Muscle of back (tissue), 13 donors: ENCODE measurements around the gene WNT7B. TPM values are rescaled to one million over a fixed set of nuclear protein-coding genes. Genes with fewer than 3 reads are reported as not detected.

Experiments
- DNase-seq, 3 donors: peaks; one replicate each; pipeline versions ENCODE4 v3.0.0 to v3.0.0-alpha.2; 2013
- long read RNA-seq, 9 donors: transcript quantifications; one replicate each; lab custom pipeline, GENCODE V29; 2026
- polyA plus RNA-seq, 10 donors: library from polyadenylated mRNA; unstranded; fragments of 120-200 nt; gene quantifications; one replicate each; pipeline ENCODE4 v1.2.1, GENCODE V29; 2013; ENCODE audit not compliant: insufficient read length in 10 of 10

WNT7B gene
- 1 to 10 TPM in 2 of 10 donors, under 1 TPM in 8; 0.07 to 4.9 (median 0.08) TPM for polyA plus RNA-seq
- long read RNA-seq, donor 1: 0 reads
- long read RNA-seq, donor 2: 0 reads
- long read RNA-seq, donor 3: 0 reads
- long read RNA-seq, donor 4: 0 reads
- long read RNA-seq, donor 5: 0 reads
- long read RNA-seq, donor 6: 0 reads
- long read RNA-seq, donor 7: 0 reads
- long read RNA-seq, donor 8, partial matches to known transcripts: 0 of 1 reads
- long read RNA-seq, donor 8, other reads (novel, unspliced or antisense): 0 of 1 reads
- long read RNA-seq, donor 9: 0 reads

- no peak for DNase-seq
Observed at GRCh38 chr22:45977003-45977411, at the start of gene WNT7B. TSS of gene WNT7B (minus strand) at chr22:45977162. CDS start at chr22:45976754, 408 bp downstream.

- no peak for DNase-seq
Observed at GRCh38 chr22:46025973-46026898, 49.3 kb upstream of the WNT7B start.

DNA sequence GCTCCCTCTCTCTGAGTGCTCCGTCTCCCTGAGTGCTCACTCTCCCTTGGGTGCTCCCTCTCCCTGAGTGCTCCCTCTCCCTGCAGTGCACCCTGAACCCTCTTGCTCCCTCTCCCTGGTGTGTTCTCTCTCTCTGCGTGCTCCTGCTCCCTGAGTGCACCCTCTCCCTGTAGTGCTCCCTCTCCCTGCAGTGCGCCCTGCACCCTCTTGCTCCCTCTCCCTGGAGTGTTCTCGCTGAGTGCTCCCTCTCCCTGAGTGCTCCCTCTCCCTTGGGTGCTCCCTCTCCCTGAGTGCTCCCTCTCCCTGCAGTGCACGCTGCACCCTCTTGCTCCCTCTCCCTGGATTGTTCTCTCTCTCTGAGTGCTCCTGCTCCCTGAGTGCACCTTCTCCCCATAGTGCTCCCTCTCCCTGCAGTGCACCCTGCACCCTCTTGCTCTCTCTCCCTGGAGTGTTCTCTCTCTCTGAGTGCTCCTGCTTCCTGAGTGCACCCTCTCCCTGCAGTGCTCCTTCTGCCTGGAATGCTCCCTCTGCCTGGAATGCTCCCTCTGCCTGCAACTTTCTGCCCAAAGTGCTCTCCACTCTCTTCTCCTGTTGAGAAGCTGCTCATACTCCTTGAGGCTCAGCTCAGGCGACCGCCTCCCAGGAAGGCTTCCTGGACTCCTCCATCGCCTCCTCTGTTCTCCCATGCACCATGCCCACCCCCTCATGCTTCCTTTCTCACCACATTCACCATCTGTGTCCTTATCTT lies 48.4 kb upstream of the WNT7B start:
- no peak for DNase-seq

DNA sequence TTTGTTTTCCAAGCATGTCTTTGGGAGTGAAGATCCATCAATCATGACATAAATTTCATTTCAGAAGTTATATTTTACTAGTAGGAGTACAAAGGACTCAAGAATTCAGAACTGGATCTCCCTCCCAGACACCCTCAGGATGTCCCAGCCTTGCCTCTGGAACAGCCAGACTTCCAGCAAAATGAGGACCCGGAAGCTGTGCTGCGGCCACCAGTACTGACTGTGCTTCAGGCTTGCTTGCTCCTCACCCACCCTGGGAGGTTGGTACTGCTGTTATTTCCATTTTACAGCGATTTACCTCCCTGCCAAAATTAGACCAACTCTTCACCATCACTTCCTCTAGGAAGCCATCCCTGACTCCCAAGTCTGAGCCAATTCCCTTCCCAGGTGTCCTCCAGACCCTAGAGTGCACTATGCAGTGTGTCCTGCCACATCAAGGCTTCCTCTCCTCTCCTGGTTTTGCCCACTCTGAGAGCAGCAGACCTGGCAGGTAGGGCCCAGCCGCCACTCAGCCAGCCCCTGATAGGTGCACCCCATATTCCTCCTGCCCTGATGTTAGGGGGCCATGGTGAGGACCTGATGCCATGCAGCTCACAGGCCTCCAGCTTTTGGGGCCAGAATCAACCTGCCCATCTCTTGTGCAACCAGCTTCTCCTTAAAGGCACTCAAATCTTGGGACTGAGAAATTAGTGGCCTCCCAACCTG lies 47.3 kb upstream of the WNT7B start:
- no peak for DNase-seq

GRCh38 chr22:46023558-46023981 lies 46.6 kb upstream of the WNT7B start:
- peak in 1 of 3 donors; percentile 77 for DNase-seq

DNA sequence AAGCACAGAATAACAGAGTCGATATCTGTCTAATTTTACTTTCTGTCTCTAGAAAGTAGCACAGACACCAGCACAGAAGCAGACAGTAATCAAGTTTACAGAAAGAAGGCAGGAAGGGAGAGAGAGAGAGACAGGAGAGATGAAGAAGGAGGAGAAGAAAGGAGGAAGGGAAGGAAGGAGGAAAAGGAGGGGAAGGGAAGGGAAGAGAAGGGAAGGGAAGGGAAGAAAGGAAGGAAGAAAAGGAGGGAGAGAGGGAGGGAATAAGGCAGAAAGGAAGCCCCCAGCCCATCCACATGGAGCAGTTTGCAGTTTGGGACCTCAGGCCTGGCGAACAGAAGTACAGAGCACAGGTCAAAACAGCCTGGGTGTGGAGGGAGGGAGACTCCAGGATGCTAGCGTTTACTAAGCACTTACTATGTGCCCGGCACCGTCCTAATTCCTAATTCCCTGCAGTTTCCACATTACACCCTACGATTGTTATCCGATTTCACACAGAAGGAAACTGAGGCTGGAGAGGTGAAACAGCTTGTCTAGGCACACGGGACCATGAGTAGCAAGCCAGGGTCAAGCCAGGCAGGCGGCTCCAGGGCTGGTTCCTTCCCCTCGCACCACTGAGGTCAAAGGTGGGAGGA lies 46.0 kb upstream of the WNT7B start:
- DNase-seq: no peak

GRCh38 chr22:46021577-46021976 lies 44.6 kb upstream of the WNT7B start:
- no peak for DNase-seq

DNA sequence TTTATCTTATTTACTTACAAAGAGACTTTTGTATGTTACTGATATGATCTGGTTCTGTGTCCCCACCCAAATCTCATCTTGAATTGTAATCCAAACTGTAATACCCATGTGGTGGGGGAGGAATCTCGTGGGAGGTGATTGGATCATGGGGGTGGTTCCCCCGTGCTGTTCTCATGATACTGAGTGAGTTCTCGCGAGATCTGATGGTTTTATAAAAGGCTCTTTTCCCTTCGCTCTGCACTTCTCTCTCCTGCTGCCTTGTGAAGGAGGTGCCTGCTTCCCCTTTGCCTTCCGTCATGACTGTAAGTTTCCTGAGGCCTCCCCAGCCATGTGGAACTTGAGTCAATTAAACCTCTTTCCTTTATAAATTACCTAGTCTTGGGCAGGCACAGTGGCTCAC lies 42.4 kb upstream of the WNT7B start:
- DNase-seq: no peak

- no peak for DNase-seq
Observed at GRCh38 chr22:46018859-46019258, 41.9 kb upstream of the WNT7B start.

- no peak for DNase-seq
Observed at GRCh38 chr22:46017166-46017565, 40.2 kb upstream of the WNT7B start.

DNA sequence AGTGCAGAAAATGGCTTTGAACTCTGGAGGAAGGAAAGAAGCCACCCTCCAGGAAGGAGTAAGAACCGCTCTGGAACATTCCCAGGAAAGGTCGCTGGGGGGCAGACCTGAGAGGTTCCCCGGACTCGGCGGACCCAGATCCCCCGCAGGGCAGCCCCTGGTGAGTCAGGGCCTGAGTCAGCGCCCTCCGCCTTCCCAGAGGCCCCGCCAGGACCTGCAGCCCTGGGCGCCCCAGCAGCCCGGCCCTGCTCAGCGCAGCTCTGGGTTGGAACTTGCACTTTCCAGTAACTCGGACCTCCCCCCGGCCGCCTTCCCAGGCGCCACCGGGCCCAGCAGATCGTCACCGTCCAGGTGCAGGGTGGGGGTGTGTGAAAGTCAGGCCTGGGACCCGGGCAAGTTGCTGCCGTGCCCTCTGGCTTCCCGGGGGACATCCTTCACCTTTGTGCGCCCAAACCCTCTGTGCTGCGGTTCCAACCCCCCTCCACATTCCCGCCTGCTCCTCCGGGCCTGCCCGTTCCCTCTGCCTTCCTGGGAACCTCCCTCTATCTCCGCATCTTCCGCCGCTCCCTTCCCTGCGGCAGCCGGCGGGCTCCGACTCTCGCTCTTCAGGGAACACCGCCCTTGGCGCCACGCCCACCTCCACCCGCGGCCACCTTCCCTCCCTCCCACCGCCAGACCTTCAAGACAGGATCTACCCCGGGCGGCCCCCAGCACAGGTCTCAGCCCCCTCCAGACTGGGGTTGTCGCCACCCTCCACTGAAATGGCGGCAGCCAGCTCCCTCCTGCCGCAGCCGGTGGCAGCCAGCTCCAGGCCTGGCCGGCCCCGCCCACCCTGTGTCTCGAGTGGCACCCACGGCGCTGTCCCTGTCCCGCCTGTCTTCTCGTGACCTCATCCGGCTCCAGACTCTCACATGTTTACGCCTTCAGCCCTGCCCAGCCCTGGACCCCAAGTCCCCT lies 36.8 kb upstream of the WNT7B start:
- DNase-seq: peak; percentile 84 to 95 (median 94)

DNA sequence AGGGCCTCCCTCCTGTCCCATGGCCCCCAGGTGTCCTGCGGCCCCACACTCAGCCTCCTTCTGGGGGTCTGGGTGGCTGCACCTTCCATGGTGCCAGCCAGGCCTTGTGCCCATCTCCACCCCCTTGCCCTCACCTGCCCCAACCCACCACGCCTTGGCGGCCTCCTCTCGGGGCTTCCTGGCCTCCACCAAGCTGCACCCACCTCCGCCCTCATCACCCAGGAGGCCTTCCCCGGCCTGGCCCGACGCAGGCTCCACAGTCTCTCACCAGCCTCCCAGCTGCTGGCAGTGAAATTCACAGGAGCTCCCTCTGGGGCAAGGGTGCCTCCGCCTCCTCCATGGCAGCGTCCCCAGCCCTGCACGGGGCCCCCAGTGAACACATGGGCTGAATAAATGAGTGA lies 35.9 kb upstream of the WNT7B start:
- no peak for DNase-seq

- DNase-seq: no peak
Observed at GRCh38 chr22:46012182-46012880, 35.4 kb upstream of the WNT7B start.

DNA sequence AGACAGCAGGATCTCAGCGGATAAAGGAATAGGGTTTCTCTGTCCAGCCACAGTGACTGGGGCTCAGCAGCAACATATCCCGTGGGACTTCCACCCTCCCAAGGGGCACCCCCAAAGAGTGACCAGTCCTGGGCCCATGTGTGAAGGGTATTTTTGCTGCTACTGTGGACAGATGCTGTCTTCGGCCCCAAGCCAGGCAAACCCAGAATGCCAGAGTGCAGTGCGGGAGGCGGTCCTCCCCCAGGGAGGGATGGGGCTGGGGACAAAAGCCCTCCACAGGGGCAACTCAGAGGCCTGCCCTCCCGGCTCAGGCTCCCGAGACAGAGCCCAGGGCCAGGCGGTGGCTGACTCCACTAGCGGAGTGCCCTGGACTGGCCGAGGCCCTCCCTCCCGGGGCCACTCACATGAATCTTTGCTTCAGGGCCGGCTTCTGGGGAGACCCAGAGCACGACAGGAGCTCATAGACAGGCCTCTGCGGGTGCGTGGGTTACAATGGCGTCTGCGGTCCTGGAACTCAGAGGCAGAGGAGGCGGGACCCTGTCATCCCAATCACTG lies 34.7 kb upstream of the WNT7B start:
- no peak for DNase-seq

DNA sequence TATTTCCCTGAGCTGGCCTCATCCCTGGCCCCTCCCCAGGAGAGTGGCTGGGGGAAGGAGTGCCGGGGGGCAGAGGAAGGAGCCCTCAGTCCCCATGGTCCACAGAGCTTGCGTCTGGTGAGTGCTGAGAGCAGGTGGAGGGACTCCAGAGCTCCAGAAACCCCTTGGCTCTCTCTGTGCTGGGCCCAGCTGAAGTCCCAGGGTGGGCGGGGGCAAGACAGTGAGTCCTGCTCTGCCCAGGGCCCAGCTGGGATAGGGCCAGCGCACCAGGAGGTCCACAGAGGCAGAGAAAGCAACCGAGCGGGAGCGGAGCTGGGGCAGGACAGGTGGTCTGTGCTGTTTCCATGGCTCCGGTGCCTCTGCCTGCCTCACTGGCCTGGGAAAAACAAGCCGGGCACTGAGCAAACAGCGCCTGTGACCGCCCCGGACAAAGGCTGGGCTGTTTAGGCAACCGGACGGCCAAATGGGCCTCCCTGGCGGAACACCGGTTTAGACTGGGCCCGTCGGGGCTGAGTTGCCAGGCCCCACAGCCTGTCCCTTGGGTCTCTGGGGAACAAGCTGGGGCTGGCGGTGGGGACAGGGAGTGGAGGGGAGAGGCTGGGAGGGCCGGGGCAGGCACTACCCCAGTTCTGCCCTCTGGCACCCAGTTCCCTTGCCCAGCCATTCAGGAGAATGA lies 34.1 kb upstream of the WNT7B start:
- DNase-seq: peak in 1 of 3 donors; percentile 71

DNA sequence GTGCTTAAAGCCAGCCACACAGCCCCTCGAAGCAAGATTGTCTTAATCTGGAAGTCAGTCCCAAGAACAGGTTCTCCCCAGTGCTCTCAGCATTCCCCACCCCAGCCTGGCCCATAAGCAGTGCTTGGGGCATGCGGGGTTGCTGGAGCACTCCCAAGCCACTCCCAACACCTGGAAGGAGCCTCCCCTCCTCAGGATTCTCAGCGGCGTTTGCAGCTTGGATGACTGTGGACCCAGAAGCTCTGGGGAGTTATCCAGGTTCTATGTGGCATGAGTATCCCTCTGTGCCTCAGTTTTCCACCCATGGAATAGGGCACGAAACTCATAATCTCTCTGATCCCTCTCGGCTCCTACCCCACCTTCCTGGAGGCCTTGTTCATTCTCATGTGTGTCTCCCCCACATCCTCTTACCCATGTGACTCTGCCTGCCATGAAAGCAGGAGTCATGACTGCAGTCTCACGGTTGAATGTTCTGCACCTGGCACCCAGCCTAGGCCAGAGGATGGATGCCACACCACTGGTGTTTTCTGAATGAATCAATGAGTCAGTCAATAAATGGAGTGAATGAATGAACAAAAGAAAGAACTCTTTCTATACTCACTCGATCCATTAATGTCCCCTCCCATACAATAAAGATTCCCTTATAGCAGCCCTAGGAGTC lies 33.4 kb upstream of the WNT7B start:
- DNase-seq: no peak

GRCh38 chr22:46009730-46010129 lies 32.8 kb upstream of the WNT7B start:
- no peak for DNase-seq
